SK-N-MC (cell line): ENCODE data around the gene VMP1.

ENCODE experiments used
- DNase-seq: peaks from one replicate; pipeline ENCODE4 v3.0.0-alpha.2; 2011; ENCODE audit warnings: low read depth, low spot score
- H3K27ac ChIP-seq: fragments of 200-600 bp; sonication (generic); 2 replicates; pipeline ENCODE4 v1.5.1; 2016; ENCODE audit warnings: mixed run types
- H3K36me3 ChIP-seq: fragments of 200-600 bp; sonication (generic); 2 replicates; pipeline ENCODE4 v1.6.1; 2017; ENCODE audit warnings: antibody characterized with exemption, low read length, mixed read lengths; ENCODE audit not compliant: insufficient read depth
- H3K4me3 ChIP-seq: fragments of 200-600 bp; sonication (generic); 2 replicates; pipeline ENCODE4 v1.5.1; 2016
- H3K9ac ChIP-seq: fragments of 200-600 bp; sonication (generic); 2 replicates; pipeline ENCODE4 v1.8.0; 2017; ENCODE audit warnings: mixed run types, mixed read lengths; ENCODE audit not compliant: insufficient read length
- H3K9me3 ChIP-seq: fragments of 200-600 bp; sonication (generic); 2 replicates; pipeline ENCODE4 v1.6.1; 2017; ENCODE audit warnings: low read depth, mild to moderate bottlenecking, antibody characterized with exemption, low read length, moderate library complexity, mixed read lengths
- EZH2 ChIP-seq: fragments of 200-600 bp; sonication (generic); IDR thresholded peaks from one replicate; pipeline ENCODE4 v1.6.1; 2017; ENCODE audit warnings: antibody characterized with exemption
- FOXP2 ChIP-seq: optimal IDR thresholded peaks from 2 replicates; pipeline ENCODE3; 2011; ENCODE audit warnings: mild to moderate bottlenecking, moderate library complexity; ENCODE audit not compliant: insufficient read depth; ENCODE audit errors: extremely low read length, control extremely low read depth
- POLR2AphosphoS5 ChIP-seq: IDR thresholded peaks from 2 replicates; pipeline ENCODE4 v1.6.1; 2012; ENCODE audit warnings: mild to moderate bottlenecking, low read depth, low read length, borderline replicate concordance

The VMP1 gene

GRCh38 chr17:59716427-59716826 is 9.0 kb downstream of the VMP1 start:
- Histone ChIP-seq H3K9me3 (no peaks in the 10 kb centered on the region), H3K4me3 (no peak overlapping the region), H3K9ac (no peak overlapping the region), H3K27ac (no peak overlapping the region), H3K36me3 (peaks cover 1% of the 10 kb centered on the region)
- no peak for TF ChIP-seq EZH2
- TF ChIP-seq FOXP2, result no peak
- no peak for TF ChIP-seq POLR2AphosphoS5
- DNase-seq, result no peak

GRCh38 chr17:59719526-59719925 is 12.1 kb downstream of the VMP1 start:
- no peak for DNase-seq
- no peak overlapping the region for H3K4me3 ChIP-seq
- H3K27ac ChIP-seq, result no peak overlapping the region
- no peak overlapping the region for H3K9ac ChIP-seq
- TF ChIP-seq FOXP2 (no peak), POLR2AphosphoS5 (no peak), EZH2 (no peak)
- H3K9me3 ChIP-seq, result no peaks in the 10 kb centered on the region
- H3K36me3 ChIP-seq, result peaks cover 6% of the 10 kb centered on the region

DNA sequence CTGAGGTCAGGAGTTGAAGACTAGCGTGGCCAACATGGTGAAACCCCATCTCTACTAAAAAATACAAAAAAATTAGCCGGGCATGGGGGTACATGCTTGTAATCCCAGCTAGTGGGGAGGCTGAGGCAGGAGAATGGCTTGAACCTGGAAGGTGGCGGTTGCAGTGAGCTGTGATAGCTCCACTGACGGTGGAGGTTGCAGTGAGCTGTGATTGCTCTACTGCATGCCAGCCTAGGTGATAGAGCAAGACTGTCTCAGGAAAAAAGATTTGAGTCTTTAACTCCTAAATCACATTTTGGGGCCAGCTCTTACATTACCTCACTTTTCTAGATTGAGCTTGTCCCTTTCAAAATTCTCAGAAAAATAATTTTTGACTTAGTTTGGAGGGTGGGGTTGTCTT is 15.2 kb downstream of the VMP1 start:
- no peak for TF ChIP-seq FOXP2
- no peak for TF ChIP-seq EZH2
- TF ChIP-seq POLR2AphosphoS5, result no peak
- Histone ChIP-seq H3K27ac (peak overlapping the region; percentile 63), H3K36me3 (peaks cover 6% of the 10 kb centered on the region), H3K9me3 (no peaks in the 10 kb centered on the region), H3K4me3 (no peak overlapping the region), H3K9ac (no peak overlapping the region)
- DNase-seq, result no peak

DNA sequence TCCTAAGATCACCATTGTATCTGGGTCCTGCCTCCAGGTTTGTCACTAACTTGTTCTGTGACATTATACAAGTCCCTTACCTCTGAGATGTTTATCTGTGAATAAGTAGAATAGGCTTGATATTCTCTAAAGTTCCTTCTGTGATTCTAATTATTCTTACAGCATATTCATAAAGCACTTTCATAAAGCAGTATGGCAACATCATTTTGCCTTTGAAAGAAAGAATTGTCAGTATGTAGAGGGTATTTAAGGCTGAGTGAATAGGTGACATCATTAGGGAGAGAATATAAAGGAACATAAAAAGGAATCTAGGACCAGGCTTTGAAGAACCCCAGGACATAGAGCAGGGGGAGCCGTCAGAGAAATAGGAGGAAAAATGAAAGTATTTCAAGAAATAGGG is 15.6 kb downstream of the VMP1 start:
- Histone ChIP-seq H3K27ac (peak overlapping the region; percentile 63), H3K9me3 (no peaks in the 10 kb centered on the region), H3K9ac (no peak overlapping the region), H3K36me3 (peaks cover 6% of the 10 kb centered on the region), H3K4me3 (no peak overlapping the region)
- no peak for DNase-seq
- no peak for TF ChIP-seq FOXP2
- TF ChIP-seq EZH2, result no peak
- no peak for TF ChIP-seq POLR2AphosphoS5

DNA sequence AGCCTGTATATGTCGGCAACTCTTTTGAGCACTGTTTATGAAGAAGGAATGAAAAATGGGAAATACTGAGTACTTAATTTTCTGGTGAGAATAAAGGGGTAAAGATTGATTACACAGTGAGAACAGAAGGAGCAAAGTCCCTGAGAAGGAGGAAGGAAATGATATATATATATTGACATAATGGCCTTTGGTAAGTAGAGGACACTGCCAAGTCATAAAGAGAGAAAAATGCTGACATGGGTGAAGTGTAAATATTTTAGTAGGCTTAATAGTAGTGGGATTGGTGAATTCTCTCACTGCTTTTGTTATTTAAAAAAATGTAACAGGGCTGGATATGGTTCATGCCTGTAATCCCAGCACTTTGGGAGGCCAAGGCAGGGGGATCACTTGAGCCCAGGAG is 16.2 kb downstream of the VMP1 start:
- Histone ChIP-seq H3K36me3 (peaks cover 6% of the 10 kb centered on the region), H3K27ac (peak overlapping the region; percentile 63), H3K9ac (no peak overlapping the region), H3K4me3 (no peak overlapping the region), H3K9me3 (no peaks in the 10 kb centered on the region)
- TF ChIP-seq FOXP2 (no peak), POLR2AphosphoS5 (no peak)
- no peak for DNase-seq

DNA sequence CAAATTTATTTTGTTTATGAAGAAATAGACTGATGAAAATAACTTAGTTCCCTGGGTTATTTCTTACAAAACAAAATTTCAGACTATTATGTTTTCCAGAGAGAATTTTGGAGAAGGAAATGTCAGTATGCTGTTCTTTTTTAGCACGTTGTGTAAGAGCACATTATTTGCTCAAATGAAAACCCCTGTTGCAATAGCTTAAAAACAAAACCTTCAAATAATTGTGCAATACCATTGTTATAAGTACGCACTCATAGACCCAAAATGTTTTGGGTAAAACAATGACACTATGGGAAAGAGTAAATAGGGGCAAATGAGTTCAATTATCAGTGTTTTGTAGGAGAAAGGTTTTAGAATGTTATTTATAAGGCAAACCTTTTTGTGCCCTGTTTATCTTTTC is 18.2 kb downstream of the VMP1 start:
- TF ChIP-seq FOXP2 (no peak), EZH2 (no peak), POLR2AphosphoS5 (no peak)
- Histone ChIP-seq H3K9me3 (no peaks in the 10 kb centered on the region), H3K36me3 (peaks cover 6% of the 10 kb centered on the region; the same call in 1 of the 2 replicates), H3K9ac (no peak overlapping the region), H3K27ac (peak overlapping the region; percentile 2; the same call in 1 of the 2 replicates), H3K4me3 (no peak overlapping the region)
- no peak for DNase-seq

DNA sequence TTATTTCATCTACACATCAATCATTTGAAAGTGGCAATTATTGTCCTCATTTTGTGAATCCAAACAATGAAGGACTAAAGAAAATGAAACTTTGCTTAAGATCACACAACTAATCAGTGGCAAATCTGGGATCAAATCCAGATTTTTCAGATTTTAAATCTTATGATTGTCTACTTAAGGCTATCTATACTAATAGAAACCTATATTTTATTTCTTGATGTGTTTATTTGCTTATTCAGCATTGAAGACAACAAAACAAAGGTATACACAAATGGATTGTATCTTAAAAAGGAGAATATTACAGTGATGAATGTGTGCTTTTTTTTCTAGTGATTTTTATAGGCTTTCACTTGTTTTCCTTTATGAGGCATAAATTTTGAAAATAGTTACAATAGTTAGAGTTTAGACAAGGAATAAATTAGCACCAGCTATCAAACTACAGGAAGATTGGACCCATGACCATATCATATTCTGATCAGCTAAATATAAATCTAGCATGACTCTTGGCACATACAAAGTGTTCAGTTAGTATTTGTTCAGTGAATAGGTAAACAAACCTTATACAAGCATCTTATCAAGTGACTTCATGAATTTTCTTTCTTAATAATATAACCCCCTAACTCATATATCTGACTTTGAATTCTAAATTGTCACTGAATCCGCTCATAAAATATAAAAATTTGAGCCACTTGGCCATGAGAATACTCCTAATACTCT is 20.5 kb downstream of the VMP1 start:
- no peak overlapping the region for H3K9ac ChIP-seq
- no peaks in the 10 kb centered on the region for H3K9me3 ChIP-seq
- no peak for DNase-seq
- H3K36me3 ChIP-seq, result no peaks in the 10 kb centered on the region
- H3K4me3 ChIP-seq, result no peak overlapping the region
- H3K27ac ChIP-seq, result no peak overlapping the region
- no peak for TF ChIP-seq FOXP2
- no peak for TF ChIP-seq POLR2AphosphoS5
- no peak for TF ChIP-seq EZH2

- no peaks in the 10 kb centered on the region for H3K9me3 ChIP-seq
- H3K27ac ChIP-seq, result no peak overlapping the region
- no peak overlapping the region for H3K9ac ChIP-seq
- H3K36me3 ChIP-seq, result peaks cover 5% of the 10 kb centered on the region; the same call in 1 of the 2 replicates
- H3K4me3 ChIP-seq, result no peak overlapping the region
- no peak for DNase-seq
- TF ChIP-seq FOXP2 (no peak), EZH2 (no peak), POLR2AphosphoS5 (no peak)
These were observed 22.9 kb downstream of the VMP1 start for GRCh38 chr17:59730268-59730834.

DNA sequence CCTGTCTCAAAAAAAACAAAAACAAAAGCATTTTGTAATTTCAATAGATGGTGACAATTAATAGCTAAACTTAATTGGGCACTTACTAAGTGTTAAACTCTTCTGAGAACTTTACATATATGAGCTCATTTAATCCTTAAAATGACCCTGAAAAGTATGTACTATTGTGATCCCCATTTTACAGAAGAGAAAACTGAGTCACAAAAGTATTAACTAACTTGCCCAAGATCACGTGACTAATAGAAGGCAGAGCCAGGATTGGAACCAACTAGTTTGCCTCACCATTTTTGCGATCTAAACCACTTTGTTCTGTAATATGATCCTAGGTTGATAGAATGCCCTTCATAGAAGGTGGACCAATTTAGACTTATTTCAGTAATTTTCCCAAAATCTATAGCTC is 26.2 kb downstream of the VMP1 start:
- no peaks in the 10 kb centered on the region for H3K9me3 ChIP-seq
- no peak for TF ChIP-seq EZH2
- TF ChIP-seq POLR2AphosphoS5, result no peak
- no peak for TF ChIP-seq FOXP2
- peaks cover 12% of the 10 kb centered on the region; the same call in 1 of the 2 replicates for H3K36me3 ChIP-seq
- H3K9ac ChIP-seq, result no peak overlapping the region
- H3K4me3 ChIP-seq, result no peak overlapping the region
- no peak overlapping the region for H3K27ac ChIP-seq
- DNase-seq, result no peak
